ENCODE results near the gene ESYT1. TPM values are rescaled to one million over a fixed set of nuclear protein-coding genes. Genes with fewer than 3 reads are reported as not detected.

ESYT1 gene
- total and polyA plus RNA-seq, 9 of the 15 experiments (the other 6 are each of a cell fraction or from before 2014, with no cell fraction given), result 132 to 420 (median 164) TPM

DNA sequence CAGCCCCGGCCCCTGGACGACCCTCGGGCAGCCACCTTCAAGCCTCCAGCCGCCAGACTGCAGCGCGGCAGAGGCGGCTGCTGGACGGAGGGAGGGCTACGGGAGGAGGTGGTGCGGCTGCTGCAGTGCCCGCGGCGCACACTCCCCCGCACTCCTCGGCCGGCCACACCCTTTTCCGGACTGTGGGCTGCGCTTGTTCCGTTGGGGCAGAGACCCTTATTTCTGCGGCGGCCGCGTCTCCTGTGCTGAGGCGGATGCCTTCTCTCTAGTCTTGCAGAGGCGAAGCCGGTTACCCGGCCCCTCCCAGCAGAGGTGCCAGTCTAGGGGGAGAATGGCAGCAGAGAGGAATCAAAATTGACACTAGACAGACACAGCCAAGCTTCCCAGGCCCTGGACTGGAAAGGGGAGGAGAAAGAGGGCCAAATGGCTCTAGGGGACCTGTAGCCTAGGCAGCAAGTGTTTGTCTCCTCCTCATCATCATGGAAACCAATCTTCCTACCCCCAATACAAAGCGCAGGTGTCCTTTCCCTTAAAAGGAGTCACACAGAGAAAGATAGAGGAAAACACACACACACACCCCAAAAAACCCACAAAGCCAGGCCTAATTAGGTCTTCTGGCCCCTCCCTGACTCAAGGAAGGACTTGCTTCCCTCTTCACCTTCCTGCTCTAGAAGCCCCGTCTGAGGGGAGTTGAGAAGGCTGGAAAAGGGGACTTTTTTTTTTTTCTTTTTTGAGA is 1.3 kb downstream of the ESYT1 start (continued):
- TF ChIP-seq, protein P1, sequence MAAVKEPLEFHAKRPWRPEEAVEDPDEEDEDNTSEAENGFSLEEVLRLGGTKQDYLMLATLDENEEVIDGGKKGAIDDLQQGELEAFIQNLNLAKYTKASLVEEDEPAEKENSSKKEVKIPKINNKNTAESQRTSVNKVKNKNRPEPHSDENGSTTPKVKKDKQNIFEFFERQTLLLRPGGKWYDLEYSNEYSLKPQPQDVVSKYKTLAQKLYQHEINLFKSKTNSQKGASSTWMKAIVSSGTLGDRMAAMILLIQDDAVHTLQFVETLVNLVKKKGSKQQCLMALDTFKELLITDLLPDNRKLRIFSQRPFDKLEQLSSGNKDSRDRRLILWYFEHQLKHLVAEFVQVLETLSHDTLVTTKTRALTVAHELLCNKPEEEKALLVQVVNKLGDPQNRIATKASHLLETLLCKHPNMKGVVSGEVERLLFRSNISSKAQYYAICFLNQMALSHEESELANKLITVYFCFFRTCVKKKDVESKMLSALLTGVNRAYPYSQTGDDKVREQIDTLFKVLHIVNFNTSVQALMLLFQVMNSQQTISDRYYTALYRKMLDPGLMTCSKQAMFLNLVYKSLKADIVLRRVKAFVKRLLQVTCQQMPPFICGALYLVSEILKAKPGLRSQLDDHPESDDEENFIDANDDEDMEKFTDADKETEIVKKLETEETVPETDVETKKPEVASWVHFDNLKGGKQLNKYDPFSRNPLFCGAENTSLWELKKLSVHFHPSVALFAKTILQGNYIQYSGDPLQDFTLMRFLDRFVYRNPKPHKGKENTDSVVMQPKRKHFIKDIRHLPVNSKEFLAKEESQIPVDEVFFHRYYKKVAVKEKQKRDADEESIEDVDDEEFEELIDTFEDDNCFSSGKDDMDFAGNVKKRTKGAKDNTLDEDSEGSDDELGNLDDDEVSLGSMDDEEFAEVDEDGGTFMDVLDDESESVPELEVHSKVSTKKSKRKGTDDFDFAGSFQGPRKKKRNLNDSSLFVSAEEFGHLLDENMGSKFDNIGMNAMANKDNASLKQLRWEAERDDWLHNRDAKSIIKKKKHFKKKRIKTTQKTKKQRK (IDR thresholded peaks at IDR 0.05; ENCODE audit: borderline replicate concordance, low read depth, low read length), result no peak
- peak; percentile 57; the same call in 1 of the 2 replicates for TF ChIP-seq MYC (IDR thresholded peaks at IDR 0.05; ENCODE audit: low read depth, low read length)
- no peak for TF ChIP-seq MYC (CRISPR knock-in tag; IDR thresholded peaks at IDR 0.05; ENCODE audit: borderline replicate concordance, low read depth)
- TF ChIP-seq HIVEP1 (CRISPR knock-in tag; IDR thresholded peaks at IDR 0.05), result no peak
- TF ChIP-seq, protein P2, sequence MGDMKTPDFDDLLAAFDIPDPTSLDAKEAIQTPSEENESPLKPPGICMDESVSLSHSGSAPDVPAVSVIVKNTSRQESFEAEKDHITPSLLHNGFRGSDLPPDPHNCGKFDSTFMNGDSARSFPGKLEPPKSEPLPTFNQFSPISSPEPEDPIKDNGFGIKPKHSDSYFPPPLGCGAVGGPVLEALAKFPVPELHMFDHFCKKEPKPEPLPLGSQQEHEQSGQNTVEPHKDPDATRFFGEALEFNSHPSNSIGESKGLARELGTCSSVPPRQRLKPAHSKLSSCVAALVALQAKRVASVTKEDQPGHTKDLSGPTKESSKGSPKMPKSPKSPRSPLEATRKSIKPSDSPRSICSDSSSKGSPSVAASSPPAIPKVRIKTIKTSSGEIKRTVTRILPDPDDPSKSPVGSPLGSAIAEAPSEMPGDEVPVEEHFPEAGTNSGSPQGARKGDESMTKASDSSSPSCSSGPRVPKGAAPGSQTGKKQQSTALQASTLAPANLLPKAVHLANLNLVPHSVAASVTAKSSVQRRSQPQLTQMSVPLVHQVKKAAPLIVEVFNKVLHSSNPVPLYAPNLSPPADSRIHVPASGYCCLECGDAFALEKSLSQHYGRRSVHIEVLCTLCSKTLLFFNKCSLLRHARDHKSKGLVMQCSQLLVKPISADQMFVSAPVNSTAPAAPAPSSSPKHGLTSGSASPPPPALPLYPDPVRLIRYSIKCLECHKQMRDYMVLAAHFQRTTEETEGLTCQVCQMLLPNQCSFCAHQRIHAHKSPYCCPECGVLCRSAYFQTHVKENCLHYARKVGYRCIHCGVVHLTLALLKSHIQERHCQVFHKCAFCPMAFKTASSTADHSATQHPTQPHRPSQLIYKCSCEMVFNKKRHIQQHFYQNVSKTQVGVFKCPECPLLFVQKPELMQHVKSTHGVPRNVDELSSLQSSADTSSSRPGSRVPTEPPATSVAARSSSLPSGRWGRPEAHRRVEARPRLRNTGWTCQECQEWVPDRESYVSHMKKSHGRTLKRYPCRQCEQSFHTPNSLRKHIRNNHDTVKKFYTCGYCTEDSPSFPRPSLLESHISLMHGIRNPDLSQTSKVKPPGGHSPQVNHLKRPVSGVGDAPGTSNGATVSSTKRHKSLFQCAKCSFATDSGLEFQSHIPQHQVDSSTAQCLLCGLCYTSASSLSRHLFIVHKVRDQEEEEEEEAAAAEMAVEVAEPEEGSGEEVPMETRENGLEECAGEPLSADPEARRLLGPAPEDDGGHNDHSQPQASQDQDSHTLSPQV (IDR thresholded peaks at IDR 0.05), result 0 out of 2 replicates have a peak, but pooled peaks have one; percentile 52
- no peak for TF ChIP-seq FOXM1 (IDR thresholded peaks at IDR 0.05; ENCODE audit: low read depth)
- TF ChIP-seq FOXM1 (CRISPR knock-in tag; IDR thresholded peaks at IDR 0.05; ENCODE audit: low read depth), result no peak
- TF ChIP-seq LARP7 (IDR thresholded peaks at IDR 0.05), result no peak
- TF ChIP-seq COPS2 (conservative IDR thresholded peaks at IDR 0.05), result no peak
- TF ChIP-seq DPF2 (IDR thresholded peaks at IDR 0.05), result 0 out of 2 replicates have a peak, but pooled peaks have one; percentile 28
- TF ChIP-seq KDM5B (IDR thresholded peaks at IDR 0.05; ENCODE audit: insufficient replicate concordance, low read depth, low read length), result peak; percentile 68
- no peak for TF ChIP-seq SRSF7 (optimal IDR thresholded peaks at IDR 0.05; ENCODE audit: low read depth, low read length)
- TF ChIP-seq ZEB2 (IDR thresholded peaks at IDR 0.05), result no peak
- TF ChIP-seq SIRT6 (IDR thresholded peaks at IDR 0.05; ENCODE audit: low read depth, low read length), result no peak
- TF ChIP-seq, protein P3, sequence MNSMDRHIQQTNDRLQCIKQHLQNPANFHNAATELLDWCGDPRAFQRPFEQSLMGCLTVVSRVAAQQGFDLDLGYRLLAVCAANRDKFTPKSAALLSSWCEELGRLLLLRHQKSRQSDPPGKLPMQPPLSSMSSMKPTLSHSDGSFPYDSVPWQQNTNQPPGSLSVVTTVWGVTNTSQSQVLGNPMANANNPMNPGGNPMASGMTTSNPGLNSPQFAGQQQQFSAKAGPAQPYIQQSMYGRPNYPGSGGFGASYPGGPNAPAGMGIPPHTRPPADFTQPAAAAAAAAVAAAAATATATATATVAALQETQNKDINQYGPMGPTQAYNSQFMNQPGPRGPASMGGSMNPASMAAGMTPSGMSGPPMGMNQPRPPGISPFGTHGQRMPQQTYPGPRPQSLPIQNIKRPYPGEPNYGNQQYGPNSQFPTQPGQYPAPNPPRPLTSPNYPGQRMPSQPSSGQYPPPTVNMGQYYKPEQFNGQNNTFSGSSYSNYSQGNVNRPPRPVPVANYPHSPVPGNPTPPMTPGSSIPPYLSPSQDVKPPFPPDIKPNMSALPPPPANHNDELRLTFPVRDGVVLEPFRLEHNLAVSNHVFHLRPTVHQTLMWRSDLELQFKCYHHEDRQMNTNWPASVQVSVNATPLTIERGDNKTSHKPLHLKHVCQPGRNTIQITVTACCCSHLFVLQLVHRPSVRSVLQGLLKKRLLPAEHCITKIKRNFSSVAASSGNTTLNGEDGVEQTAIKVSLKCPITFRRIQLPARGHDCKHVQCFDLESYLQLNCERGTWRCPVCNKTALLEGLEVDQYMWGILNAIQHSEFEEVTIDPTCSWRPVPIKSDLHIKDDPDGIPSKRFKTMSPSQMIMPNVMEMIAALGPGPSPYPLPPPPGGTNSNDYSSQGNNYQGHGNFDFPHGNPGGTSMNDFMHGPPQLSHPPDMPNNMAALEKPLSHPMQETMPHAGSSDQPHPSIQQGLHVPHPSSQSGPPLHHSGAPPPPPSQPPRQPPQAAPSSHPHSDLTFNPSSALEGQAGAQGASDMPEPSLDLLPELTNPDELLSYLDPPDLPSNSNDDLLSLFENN (IDR thresholded peaks at IDR 0.05; ENCODE audit: low read depth in 2 of 2, low read length in 2 of 2), result no peak
- no peak for TF ChIP-seq ZNF644 (tag; IDR thresholded peaks at IDR 0.05; ENCODE audit: low read depth)
- no peak for TF ChIP-seq PHTF2 (CRISPR knock-in tag; IDR thresholded peaks at IDR 0.05)
- TF ChIP-seq TAF15 (IDR thresholded peaks at IDR 0.05; ENCODE audit: low read depth, low read length), result no peak

Data from K562 (cell line).